GM20000 (cell line): ENCODE data around the gene DIAPH3.

Source experiments
- DNase-seq: peaks from one replicate; pipeline ENCODE4 v3.0.0; 2012; ENCODE audit warnings: low spot score
- CTCF ChIP-seq: IDR thresholded peaks from 2 replicates; pipeline ENCODE4 v1.5.1; 2012; ENCODE audit warnings: mild to moderate bottlenecking, control low read depth; ENCODE audit errors: extremely low read depth, missing control alignments

DIAPH3 gene

GRCh38 chr13:59710996-59711701 is 452.6 kb downstream of the DIAPH3 start:
- DNase-seq, result no peak
- TF ChIP-seq CTCF, result no peak

- DNase-seq, result no peak
- no peak for TF ChIP-seq CTCF
Measured at GRCh38 chr13:59710416-59710815, 453.3 kb downstream of the DIAPH3 start.

- no peak for TF ChIP-seq CTCF
Measured at GRCh38 chr13:59706101-59706976, 457.4 kb downstream of the DIAPH3 start.

GRCh38 chr13:59702269-59702668 is 461.5 kb downstream of the DIAPH3 start:
- TF ChIP-seq CTCF, result no peak
- DNase-seq, result no peak

More at GRCh38 chr13:59706101-59706976, 457.4 kb downstream of the DIAPH3 start:
- DNase-seq, result peak; percentile 5

GRCh38 chr13:59701261-59701660 is 462.5 kb downstream of the DIAPH3 start:
- no peak for DNase-seq
- no peak for TF ChIP-seq CTCF

- no peak for TF ChIP-seq CTCF
- DNase-seq, result no peak
Measured at GRCh38 chr13:59700281-59700680, 463.4 kb downstream of the DIAPH3 start.

GRCh38 chr13:59696271-59696670 is 467.5 kb downstream of the DIAPH3 start:
- no peak for TF ChIP-seq CTCF
- no peak for DNase-seq
